Ishikawa (cell line): Measurements from ENCODE around the gene MAIP1.

ENCODE experiments used
- CEBPB ChIP-seq: IDR thresholded peaks from 2 replicates; pipeline ENCODE4 v1.6.1; 2012
- CREB1 ChIP-seq: IDR thresholded peaks from 2 replicates; pipeline ENCODE4 v1.6.1; 2012; ENCODE audit warnings: low read depth
- EGR1 ChIP-seq: IDR thresholded peaks from 2 replicates; pipeline ENCODE4 v1.6.1; 2012
- EP300 ChIP-seq: IDR thresholded peaks from 2 replicates; pipeline ENCODE4 v1.6.1; 2012; ENCODE audit warnings: borderline replicate concordance
- FOXM1 ChIP-seq: IDR thresholded peaks from 2 replicates; pipeline ENCODE4 v1.6.1; 2012; ENCODE audit warnings: low read depth, borderline replicate concordance
- NFIC ChIP-seq: IDR thresholded peaks from 2 replicates; pipeline ENCODE4 v1.6.1; 2012
- RAD21 ChIP-seq: IDR thresholded peaks from 2 replicates; pipeline ENCODE4 v1.6.1; 2012; ENCODE audit warnings: low read depth
- TAF1 ChIP-seq: IDR thresholded peaks from 2 replicates; pipeline ENCODE4 v1.6.1; 2012; ENCODE audit warnings: low read depth, mild to moderate bottlenecking
- TCF12 ChIP-seq: IDR thresholded peaks from 2 replicates; pipeline ENCODE4 v1.6.1; 2012; ENCODE audit warnings: low read depth
- TEAD4 ChIP-seq: IDR thresholded peaks from 2 replicates; pipeline ENCODE4 v1.6.1; 2012
- USF1 ChIP-seq: IDR thresholded peaks from 2 replicates; pipeline ENCODE4 v1.6.1; 2012
- YY1 ChIP-seq: IDR thresholded peaks from 2 replicates; pipeline ENCODE4 v1.6.1; 2012; ENCODE audit warnings: low read depth
- ZBTB7A ChIP-seq: IDR thresholded peaks from 2 replicates; pipeline ENCODE4 v1.6.1; 2012; ENCODE audit warnings: low read depth
- TF ChIP-seq, protein P1 (sequence below): IDR thresholded peaks from 2 replicates; pipeline ENCODE4 v1.6.1; 2012; ENCODE audit warnings: low read depth, mild to moderate bottlenecking
- TF ChIP-seq, protein P2 (sequence below): IDR thresholded peaks from 2 replicates; pipeline ENCODE4 v1.6.1; 2012

Gene MAIP1

DNA sequence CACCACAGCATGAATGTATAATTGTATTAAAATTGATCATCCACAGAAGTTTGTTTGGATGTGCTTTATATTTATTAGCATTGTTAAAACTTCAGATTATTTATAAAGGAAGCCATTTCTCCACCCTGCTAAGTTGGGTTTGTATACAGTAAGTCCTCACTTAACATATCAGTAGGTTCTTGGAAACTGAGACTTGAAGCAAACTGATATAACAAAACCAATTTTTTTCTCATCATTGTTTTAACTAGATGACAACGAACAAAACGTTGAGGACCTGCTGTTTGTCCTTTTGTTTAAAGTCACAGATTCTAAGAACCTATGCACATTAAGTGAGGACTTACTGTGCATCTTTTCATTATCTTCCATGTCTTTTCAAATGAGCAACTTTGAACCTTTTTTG, 27.2 kb upstream of the MAIP1 start:
- no peak for TF ChIP-seq EGR1
- no peak for TF ChIP-seq CREB1
- no peak for TF ChIP-seq TCF12
- TF ChIP-seq, protein P1, sequence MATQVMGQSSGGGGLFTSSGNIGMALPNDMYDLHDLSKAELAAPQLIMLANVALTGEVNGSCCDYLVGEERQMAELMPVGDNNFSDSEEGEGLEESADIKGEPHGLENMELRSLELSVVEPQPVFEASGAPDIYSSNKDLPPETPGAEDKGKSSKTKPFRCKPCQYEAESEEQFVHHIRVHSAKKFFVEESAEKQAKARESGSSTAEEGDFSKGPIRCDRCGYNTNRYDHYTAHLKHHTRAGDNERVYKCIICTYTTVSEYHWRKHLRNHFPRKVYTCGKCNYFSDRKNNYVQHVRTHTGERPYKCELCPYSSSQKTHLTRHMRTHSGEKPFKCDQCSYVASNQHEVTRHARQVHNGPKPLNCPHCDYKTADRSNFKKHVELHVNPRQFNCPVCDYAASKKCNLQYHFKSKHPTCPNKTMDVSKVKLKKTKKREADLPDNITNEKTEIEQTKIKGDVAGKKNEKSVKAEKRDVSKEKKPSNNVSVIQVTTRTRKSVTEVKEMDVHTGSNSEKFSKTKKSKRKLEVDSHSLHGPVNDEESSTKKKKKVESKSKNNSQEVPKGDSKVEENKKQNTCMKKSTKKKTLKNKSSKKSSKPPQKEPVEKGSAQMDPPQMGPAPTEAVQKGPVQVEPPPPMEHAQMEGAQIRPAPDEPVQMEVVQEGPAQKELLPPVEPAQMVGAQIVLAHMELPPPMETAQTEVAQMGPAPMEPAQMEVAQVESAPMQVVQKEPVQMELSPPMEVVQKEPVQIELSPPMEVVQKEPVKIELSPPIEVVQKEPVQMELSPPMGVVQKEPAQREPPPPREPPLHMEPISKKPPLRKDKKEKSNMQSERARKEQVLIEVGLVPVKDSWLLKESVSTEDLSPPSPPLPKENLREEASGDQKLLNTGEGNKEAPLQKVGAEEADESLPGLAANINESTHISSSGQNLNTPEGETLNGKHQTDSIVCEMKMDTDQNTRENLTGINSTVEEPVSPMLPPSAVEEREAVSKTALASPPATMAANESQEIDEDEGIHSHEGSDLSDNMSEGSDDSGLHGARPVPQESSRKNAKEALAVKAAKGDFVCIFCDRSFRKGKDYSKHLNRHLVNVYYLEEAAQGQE = no peak
- no peak for TF ChIP-seq TAF1
- no peak for TF ChIP-seq FOXM1
- no peak for TF ChIP-seq YY1
- TF ChIP-seq NFIC = no peak
- TF ChIP-seq TEAD4 = no peak
- TF ChIP-seq, protein P2, sequence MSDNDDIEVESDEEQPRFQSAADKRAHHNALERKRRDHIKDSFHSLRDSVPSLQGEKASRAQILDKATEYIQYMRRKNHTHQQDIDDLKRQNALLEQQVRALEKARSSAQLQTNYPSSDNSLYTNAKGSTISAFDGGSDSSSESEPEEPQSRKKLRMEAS = no peak
- no peak for TF ChIP-seq EP300
- TF ChIP-seq CEBPB = no peak
- no peak for TF ChIP-seq ZBTB7A
- TF ChIP-seq USF1 = no peak

DNA sequence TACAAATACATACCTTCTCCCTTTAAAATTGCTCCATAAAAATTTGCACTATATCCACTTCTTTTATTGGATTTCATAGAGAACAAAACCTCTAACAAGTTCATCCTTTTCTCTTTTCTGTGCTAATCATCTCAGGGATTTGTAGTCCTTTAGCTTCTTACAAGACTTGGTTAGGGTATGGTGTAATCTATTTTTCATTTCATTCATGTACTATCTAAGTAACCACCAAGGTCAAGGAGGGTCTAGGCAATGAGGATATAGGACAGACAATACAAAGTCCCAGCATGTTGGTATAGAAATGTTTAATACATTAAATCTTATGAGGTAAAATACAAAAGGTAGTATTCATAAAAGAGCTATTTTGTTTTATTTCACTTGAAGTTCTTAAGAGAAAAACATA, 26.8 kb upstream of the MAIP1 start:
- TF ChIP-seq TCF12 (no peak), FOXM1 (no peak), CREB1 (no peak), USF1 (no peak), YY1 (no peak), EP300 (no peak), RAD21 (no peak), CEBPB (no peak), TAF1 (no peak), ZBTB7A (no peak), TEAD4 (no peak), EGR1 (no peak), NFIC (no peak)
- TF ChIP-seq, protein P2 = no peak
- TF ChIP-seq, protein P1 = no peak

DNA sequence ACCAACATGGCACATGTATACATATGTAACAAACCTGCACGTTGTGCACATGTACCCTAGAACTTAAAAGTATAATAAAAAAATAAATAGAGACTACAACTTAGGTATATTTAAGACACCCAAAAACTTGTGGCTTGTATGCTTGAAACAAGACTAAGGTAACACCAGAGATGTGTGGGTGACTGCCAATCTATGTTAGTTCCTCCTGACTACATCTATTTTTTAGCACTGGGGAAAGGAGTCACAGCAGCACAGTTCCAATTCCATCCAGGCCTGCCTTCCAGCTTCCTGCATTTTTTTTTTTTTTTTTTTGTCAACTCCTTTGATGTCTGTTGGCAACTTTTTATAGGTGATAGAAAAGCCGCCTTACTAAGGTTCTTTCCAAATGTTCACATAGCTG, 26.1 kb upstream of the MAIP1 start:
- TF ChIP-seq CREB1 (no peak), TAF1 (no peak), ZBTB7A (no peak), EP300 (no peak)

DNA sequence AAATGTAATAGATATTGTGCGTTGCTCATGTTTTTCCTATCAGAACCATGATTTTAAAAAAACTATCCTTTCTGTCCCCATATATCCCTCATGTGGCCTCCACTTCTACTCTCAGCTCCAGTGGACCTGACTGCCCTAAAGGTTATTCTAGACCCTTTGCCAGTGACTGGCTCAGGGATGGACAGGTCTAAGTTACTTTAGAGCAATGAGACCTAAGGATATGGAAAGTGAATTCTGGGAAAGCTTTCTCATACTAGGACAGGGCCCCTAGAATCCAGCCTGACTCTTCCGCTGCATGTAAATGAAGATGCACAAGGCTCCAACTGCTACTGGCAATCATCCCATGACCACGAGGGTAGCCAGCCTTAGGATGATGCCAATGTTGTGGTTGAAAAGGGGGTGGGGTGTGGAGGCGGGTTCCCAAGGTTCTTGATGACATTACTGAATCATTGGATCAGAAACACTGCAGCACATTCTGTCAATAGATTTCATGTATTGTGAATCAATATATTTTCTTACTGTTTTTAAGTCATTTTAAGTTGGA, 23.0 kb upstream of the MAIP1 start:
- TF ChIP-seq, protein P1 = no peak
- TF ChIP-seq ZBTB7A (no peak), CREB1 (no peak), FOXM1 (no peak), EGR1 (no peak), EP300 (no peak), USF1 (no peak), RAD21 (no peak), YY1 (no peak), TAF1 (no peak), CEBPB (no peak)
- TF ChIP-seq, protein P2 = no peak
